ENCODE results near the gene MIGA2.

The MIGA2 gene

DNA sequence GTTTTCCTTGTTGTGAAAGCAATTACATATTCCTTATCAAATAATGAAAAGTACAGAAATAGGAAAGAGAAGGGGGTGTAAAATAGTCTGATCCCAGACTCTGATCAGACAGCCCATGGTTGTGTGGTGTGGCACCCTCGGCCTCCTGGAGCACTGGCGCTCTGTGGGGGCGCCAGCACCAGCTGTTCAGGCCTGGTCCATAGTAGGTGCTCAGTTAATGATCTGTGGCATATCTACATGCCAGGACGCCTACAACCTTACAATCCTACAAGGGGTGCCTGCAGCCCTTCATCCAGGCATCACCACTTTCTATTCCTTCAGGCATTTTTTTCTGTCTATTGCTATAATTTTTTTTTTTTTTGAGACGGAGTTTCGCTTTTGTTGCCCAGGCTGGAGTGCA lies 16.6 kb downstream of the MIGA2 start:
- H3K4me3 ChIP-seq (ENCODE audit: low read length): no peak overlapping the region
- TF ChIP-seq, protein P1, sequence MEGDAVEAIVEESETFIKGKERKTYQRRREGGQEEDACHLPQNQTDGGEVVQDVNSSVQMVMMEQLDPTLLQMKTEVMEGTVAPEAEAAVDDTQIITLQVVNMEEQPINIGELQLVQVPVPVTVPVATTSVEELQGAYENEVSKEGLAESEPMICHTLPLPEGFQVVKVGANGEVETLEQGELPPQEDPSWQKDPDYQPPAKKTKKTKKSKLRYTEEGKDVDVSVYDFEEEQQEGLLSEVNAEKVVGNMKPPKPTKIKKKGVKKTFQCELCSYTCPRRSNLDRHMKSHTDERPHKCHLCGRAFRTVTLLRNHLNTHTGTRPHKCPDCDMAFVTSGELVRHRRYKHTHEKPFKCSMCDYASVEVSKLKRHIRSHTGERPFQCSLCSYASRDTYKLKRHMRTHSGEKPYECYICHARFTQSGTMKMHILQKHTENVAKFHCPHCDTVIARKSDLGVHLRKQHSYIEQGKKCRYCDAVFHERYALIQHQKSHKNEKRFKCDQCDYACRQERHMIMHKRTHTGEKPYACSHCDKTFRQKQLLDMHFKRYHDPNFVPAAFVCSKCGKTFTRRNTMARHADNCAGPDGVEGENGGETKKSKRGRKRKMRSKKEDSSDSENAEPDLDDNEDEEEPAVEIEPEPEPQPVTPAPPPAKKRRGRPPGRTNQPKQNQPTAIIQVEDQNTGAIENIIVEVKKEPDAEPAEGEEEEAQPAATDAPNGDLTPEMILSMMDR (conservative IDR thresholded peaks at IDR 0.05; ENCODE audit: low read length): no peak
- DNase-seq (ENCODE audit: low read depth): no peak

DNA sequence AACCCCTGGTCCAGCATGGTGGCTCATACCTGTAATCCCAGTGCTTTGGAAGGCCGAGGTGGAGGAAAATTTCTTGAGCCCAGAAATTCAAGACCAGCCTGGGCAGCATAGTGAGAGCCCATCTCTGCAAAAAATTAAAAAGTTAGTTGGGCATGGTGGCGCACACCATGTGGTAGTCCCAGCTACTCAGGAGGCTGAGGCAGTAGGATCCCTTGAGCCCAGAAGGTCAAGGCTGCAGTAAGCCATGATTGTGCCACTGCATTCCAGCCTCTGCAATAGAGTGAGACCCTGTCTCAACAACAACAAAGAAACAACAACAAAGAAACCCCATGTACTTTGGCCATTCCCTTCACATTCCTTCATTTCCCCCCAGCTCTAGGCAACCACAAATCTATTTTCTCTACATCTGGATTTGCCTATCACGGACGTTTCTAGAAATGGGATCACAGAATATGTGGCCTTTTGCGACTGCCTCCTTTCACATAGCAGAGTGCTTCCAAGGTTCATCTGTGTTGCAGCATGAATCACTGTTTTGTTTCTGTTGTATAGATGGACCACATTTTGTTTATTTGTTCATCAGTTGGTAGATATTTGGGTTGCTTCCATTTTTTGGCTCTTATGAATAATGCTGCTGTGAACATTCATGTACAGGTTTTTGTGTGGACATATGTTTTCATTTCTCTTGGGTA lies 17.9 kb downstream of the MIGA2 start:
- DNase-seq (ENCODE audit: low read depth): no peak
- H3K4me3 ChIP-seq (ENCODE audit: low read length): no peak overlapping the region
- TF ChIP-seq, protein P1 (conservative IDR thresholded peaks at IDR 0.05; ENCODE audit: low read length): no peak

DNA sequence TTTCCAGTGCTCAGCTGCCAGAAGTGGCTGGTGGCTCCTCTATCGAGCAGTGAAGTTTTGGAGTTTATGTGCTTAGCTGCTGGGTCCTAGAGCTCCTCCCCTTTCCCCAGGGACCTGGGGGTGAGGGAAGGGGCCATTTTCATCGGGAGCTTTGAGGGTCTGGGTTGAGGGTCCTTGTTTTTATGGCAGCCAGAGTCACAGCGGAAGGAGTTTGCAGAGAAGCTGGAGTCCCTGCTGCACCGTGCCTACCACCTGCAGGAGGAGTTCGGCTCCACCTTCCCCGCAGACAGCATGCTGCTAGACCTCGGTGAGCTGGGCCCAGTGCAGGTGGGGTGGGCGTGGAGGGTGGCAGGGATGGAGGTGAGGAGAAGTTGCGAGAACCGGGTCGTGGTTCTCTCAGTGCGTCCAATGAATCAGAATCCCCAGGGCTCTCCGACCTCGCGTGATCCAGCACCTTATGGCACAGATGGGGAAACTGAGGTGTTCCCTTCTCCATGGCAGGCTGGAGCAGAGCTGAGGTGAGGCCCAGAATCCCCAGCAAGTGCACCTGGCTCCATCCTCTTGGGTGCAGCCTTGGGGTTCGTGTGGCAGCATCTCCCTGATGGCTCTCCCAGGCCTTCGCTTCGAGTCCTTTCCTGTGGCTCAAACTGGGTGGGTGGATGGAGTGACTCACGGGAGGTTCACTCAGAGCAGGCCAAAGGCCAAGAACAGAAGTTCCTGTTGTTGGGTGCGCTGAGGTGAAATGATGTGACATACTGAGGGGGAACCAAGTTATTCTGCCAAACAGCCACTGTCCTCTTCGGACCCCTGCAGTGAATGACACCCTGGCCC lies 22.8 kb downstream of the MIGA2 start:
- no peak overlapping the region for H3K4me3 ChIP-seq (ENCODE audit: low read length)
- no peak for DNase-seq (ENCODE audit: low read depth)
- TF ChIP-seq, protein P1 (conservative IDR thresholded peaks at IDR 0.05; ENCODE audit: low read length): no peak

DNA sequence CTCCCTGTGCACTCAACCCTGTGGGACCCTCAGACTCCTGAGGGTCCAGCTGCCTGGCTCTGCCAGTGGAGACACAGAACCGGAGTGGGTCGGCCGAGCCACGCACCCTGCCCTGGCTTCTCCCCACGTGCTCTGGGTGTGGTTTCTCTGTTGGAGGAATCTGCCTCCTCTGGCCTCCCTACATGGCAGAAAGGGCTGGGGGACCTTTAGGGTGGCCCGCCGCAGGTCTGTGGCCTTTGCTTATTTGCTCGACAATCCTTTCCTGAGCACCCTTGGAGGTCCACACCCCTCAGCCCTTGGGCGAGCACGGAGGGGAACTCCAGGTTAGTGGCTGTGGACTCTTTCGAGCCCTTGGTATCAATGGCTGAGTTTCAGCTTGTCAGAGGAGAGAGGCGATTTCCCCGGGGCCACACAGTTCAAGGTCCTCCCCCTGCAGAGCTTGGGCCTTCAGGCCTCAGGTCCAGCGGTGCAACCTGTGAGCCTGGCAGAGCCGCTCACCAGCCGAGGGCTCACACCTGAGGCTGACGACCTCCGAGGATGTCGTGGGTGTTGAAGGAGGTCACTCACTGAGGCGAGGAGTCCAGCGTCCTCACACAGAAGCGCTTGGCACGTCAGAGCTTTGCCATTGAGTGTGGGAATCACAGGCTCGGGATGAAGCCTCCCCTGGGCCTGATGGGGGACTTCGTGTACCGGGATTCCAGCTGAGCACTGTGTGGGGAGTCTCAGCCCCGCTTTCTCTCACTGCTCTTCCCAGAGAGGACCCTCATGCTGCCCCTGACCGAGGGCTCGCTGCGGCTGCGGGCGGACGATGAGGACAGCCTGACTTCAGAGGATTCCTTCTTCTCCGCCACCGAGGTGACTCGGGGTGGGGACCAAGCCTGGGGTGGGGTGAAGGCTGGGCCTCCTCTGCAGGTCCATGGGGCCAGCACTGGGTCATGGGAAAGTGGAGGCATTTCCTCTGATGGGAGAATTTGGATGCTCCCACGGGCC lies 23.7 kb downstream of the MIGA2 start:
- TF ChIP-seq, protein P1 (conservative IDR thresholded peaks at IDR 0.05; ENCODE audit: low read length): no peak
- H3K4me3 ChIP-seq (ENCODE audit: low read length): no peak overlapping the region
- no peak for DNase-seq (ENCODE audit: low read depth)

DNA sequence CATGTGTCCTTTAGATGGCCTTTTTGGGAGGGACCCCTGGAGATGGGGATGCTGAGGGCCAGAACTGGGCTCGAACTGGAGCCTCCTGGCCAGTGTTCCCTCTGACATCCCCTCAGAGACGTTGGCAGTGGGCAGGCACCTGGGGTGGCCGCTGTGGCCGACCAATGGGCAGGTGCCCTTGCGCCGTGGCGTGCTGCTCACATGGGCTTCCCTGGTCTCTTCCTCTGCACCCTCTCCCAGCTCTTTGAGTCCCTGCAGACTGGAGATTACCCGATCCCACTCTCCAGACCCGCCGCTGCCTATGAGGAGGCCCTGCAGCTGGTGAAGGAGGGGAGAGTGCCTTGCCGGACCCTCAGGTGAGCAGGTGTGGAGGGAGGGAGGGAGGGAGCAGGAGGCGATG lies 24.6 kb downstream of the MIGA2 start:
- H3K4me3 ChIP-seq (ENCODE audit: low read length): no peak overlapping the region
- TF ChIP-seq, protein P1 (conservative IDR thresholded peaks at IDR 0.05; ENCODE audit: low read length): no peak
- no peak for DNase-seq (ENCODE audit: low read depth)

DNA sequence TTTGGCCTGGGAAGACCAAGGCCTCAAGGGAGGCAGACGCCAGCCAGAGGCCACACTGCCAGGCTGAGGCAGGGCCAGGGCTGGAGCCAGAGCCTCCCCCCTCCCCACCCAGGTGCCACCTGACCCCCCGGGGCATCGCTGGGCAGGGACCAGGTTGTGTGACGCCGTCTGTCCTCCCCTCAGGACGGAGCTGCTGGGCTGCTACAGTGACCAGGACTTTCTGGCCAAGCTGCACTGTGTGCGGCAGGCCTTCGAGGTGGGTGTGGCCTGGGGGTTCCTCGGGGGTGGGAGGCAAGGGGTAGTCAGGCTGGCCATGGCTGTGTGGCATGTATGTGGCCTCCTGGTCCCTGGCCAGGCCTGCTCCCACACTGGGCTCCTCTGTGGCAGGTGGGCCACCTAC lies 26.6 kb downstream of the MIGA2 start:
- DNase-seq (ENCODE audit: low read depth): no peak
- no peak overlapping the region for H3K4me3 ChIP-seq (ENCODE audit: low read length)
- TF ChIP-seq, protein P1 (conservative IDR thresholded peaks at IDR 0.05; ENCODE audit: low read length): no peak

All from AG10803 (cell line).